SJSA1 (cell line): ENCODE results near the gene ITGAV. TPM values are rescaled to one million over a fixed set of nuclear protein-coding genes. Genes with fewer than 3 reads are reported as not detected.

Experiments
- DNase-seq, 2 experiments: peaks; one replicate each; pipeline ENCODE4 v3.0.0-alpha.2; 2015 to 2020; ENCODE audit warnings: low spot score in 2 of 2, low read depth in 1 of 2
- H3K27ac ChIP-seq: fragments of 250-450 bp; sonication (Bioruptor Pico); 2 replicates; pipeline ENCODE4 v1.5.1; 2020; ENCODE audit warnings: mild to moderate bottlenecking, moderate library complexity
- H3K27me3 ChIP-seq: fragments of 250-450 bp; sonication (Bioruptor Pico); replicated peaks from 2 replicates; pipeline ENCODE4 v1.5.1; 2020; ENCODE audit warnings: mild to moderate bottlenecking, moderate library complexity
- H3K36me3 ChIP-seq: fragments of 250-450 bp; sonication (Bioruptor Pico); 2 replicates; pipeline ENCODE4 v1.5.1; 2020; ENCODE audit warnings: mild to moderate bottlenecking
- H3K4me1 ChIP-seq: fragments of 250-450 bp; sonication (Bioruptor Pico); replicated peaks from 2 replicates; pipeline ENCODE4 v1.6.1; 2021; ENCODE audit warnings: mild to moderate bottlenecking
- H3K4me3 ChIP-seq: fragments of 250-450 bp; sonication (Bioruptor Pico); 2 replicates; pipeline ENCODE4 v1.5.1; 2020; ENCODE audit warnings: mild to moderate bottlenecking
- H3K9me3 ChIP-seq: fragments of 250-450 bp; sonication (Bioruptor Pico); replicated peaks from 2 replicates; pipeline ENCODE4 v1.5.1; 2020; ENCODE audit warnings: mild to moderate bottlenecking
- total RNA-seq: library from RNA; depleted of rRNA; stranded (reverse); fragments of >200 nt; shearing (Covaris generic); gene quantifications from 2 replicates; pipeline ENCODE4 v1.2.3, GENCODE V29; 2014

Gene ITGAV
- total RNA-seq, 1 experiment from 2014 or later = 288 TPM

GRCh38 chr2:186636800-186637496 is 47.1 kb downstream of the ITGAV start:
- Histone ChIP-seq H3K4me3 (no peak overlapping the region), H3K4me1 (no peaks in the 10 kb centered on the region), H3K27me3 (no peaks in the 10 kb centered on the region), H3K27ac (no peak overlapping the region), H3K36me3 (peaks cover 49% of the 10 kb centered on the region), H3K9me3 (no peaks in the 10 kb centered on the region)
- no peak for DNase-seq

GRCh38 chr2:186637497-186637800 is 47.6 kb downstream of the ITGAV start:
- Histone ChIP-seq H3K36me3 (peaks cover 53% of the 10 kb centered on the region), H3K4me3 (no peak overlapping the region), H3K27ac (no peak overlapping the region), H3K27me3 (no peaks in the 10 kb centered on the region), H3K4me1 (no peaks in the 10 kb centered on the region), H3K9me3 (no peaks in the 10 kb centered on the region)
- no peak for DNase-seq

GRCh38 chr2:186639939-186640338 is 50.1 kb downstream of the ITGAV start:
- Histone ChIP-seq H3K27ac (no peak overlapping the region), H3K36me3 (peaks cover 78% of the 10 kb centered on the region)

GRCh38 chr2:186641132-186641806 is 51.4 kb downstream of the ITGAV start:
- Histone ChIP-seq H3K9me3 (no peaks in the 10 kb centered on the region), H3K36me3 (peaks cover 75% of the 10 kb centered on the region), H3K27me3 (no peaks in the 10 kb centered on the region), H3K27ac (no peak overlapping the region), H3K4me3 (no peak overlapping the region), H3K4me1 (no peaks in the 10 kb centered on the region)
- DNase-seq = peak in 1 of 2 experiments; percentile 50

More at GRCh38 chr2:186639939-186640338, 50.1 kb downstream of the ITGAV start:
- Histone ChIP-seq H3K9me3 (no peaks in the 10 kb centered on the region), H3K4me3 (no peak overlapping the region), H3K27me3 (no peaks in the 10 kb centered on the region), H3K4me1 (no peaks in the 10 kb centered on the region)
- DNase-seq = no peak

- Histone ChIP-seq H3K27me3 (no peaks in the 10 kb centered on the region), H3K9me3 (no peaks in the 10 kb centered on the region), H3K27ac (no peak overlapping the region), H3K4me1 (no peaks in the 10 kb centered on the region), H3K36me3 (peaks cover 78% of the 10 kb centered on the region), H3K4me3 (no peak overlapping the region)
- peak in 1 of 2 experiments; percentile 61 for DNase-seq
These were observed 52.0 kb downstream of the ITGAV start for GRCh38 chr2:186641807-186642321.

GRCh38 chr2:186644791-186645190 is 54.9 kb downstream of the ITGAV start:
- Histone ChIP-seq H3K4me3 (no peak overlapping the region), H3K27ac (no peak overlapping the region), H3K36me3 (peaks cover 83% of the 10 kb centered on the region), H3K9me3 (no peaks in the 10 kb centered on the region), H3K27me3 (no peaks in the 10 kb centered on the region), H3K4me1 (no peaks in the 10 kb centered on the region)
- DNase-seq = no peak

GRCh38 chr2:186645999-186646398 is 56.1 kb downstream of the ITGAV start:
- Histone ChIP-seq H3K4me3 (no peak overlapping the region), H3K27me3 (no peaks in the 10 kb centered on the region), H3K27ac (no peak overlapping the region), H3K4me1 (no peaks in the 10 kb centered on the region), H3K9me3 (no peaks in the 10 kb centered on the region), H3K36me3 (peaks cover 73% of the 10 kb centered on the region)
- no peak for DNase-seq

- Histone ChIP-seq H3K36me3 (peaks cover 64% of the 10 kb centered on the region), H3K4me3 (no peak overlapping the region), H3K4me1 (no peaks in the 10 kb centered on the region), H3K27ac (no peak overlapping the region), H3K9me3 (no peaks in the 10 kb centered on the region), H3K27me3 (no peaks in the 10 kb centered on the region)
- no peak for DNase-seq
These were observed 58.3 kb downstream of the ITGAV start for GRCh38 chr2:186648130-186648529.

- DNase-seq = no peak
- H3K4me1 ChIP-seq = no peaks in the 10 kb centered on the region
- H3K9me3 ChIP-seq = no peaks in the 10 kb centered on the region
These were observed 63.7 kb downstream of the ITGAV start for GRCh38 chr2:186653511-186653910.

GRCh38 chr2:186659383-186659782 is 69.5 kb downstream of the ITGAV start:
- no peak for DNase-seq
- Histone ChIP-seq H3K9me3 (no peaks in the 10 kb centered on the region), H3K36me3 (peaks cover 65% of the 10 kb centered on the region), H3K27ac (no peak overlapping the region), H3K27me3 (no peaks in the 10 kb centered on the region), H3K4me1 (no peaks in the 10 kb centered on the region), H3K4me3 (no peak overlapping the region)

More at GRCh38 chr2:186653511-186653910, 63.7 kb downstream of the ITGAV start:
- Histone ChIP-seq H3K27me3 (no peaks in the 10 kb centered on the region), H3K36me3 (peaks cover 61% of the 10 kb centered on the region), H3K27ac (no peak overlapping the region), H3K4me3 (no peak overlapping the region)

- H3K36me3 ChIP-seq = peaks cover 70% of the 10 kb centered on the region
- no peak overlapping the region for H3K27ac ChIP-seq
- H3K4me3 ChIP-seq = no peak overlapping the region
- no peaks in the 10 kb centered on the region for H3K4me1 ChIP-seq
- DNase-seq = no peak
- no peaks in the 10 kb centered on the region for H3K9me3 ChIP-seq
- no peaks in the 10 kb centered on the region for H3K27me3 ChIP-seq
These were observed 74.7 kb downstream of the ITGAV start for GRCh38 chr2:186664385-186665043.

GRCh38 chr2:186669146-186669545 is 79.3 kb downstream of the ITGAV start:
- Histone ChIP-seq H3K9me3 (no peaks in the 10 kb centered on the region), H3K4me3 (no peak overlapping the region), H3K27me3 (no peaks in the 10 kb centered on the region), H3K4me1 (no peaks in the 10 kb centered on the region), H3K36me3 (peaks cover 92% of the 10 kb centered on the region), H3K27ac (no peak overlapping the region)
- no peak for DNase-seq

GRCh38 chr2:186670831-186671230 is 81.0 kb downstream of the ITGAV start:
- Histone ChIP-seq H3K36me3 (peaks cover 90% of the 10 kb centered on the region), H3K9me3 (no peaks in the 10 kb centered on the region), H3K4me3 (no peak overlapping the region), H3K27ac (no peak overlapping the region), H3K4me1 (no peaks in the 10 kb centered on the region), H3K27me3 (no peaks in the 10 kb centered on the region)
- DNase-seq = no peak

- Histone ChIP-seq H3K27ac (no peak overlapping the region), H3K27me3 (no peaks in the 10 kb centered on the region)
These were observed 85.5 kb downstream of the ITGAV start for GRCh38 chr2:186675380-186675779.

More at GRCh38 chr2:186675380-186675779, 85.5 kb downstream of the ITGAV start:
- H3K4me1 ChIP-seq = no peaks in the 10 kb centered on the region
- H3K36me3 ChIP-seq = peaks cover 77% of the 10 kb centered on the region
- H3K9me3 ChIP-seq = no peaks in the 10 kb centered on the region
- H3K4me3 ChIP-seq = no peak overlapping the region
- no peak for DNase-seq
